ENCODE measurements around the gene UPK1A. TPM values are rescaled to one million over a fixed set of nuclear protein-coding genes. Genes with fewer than 3 reads are reported as not detected.

The UPK1A gene
- total and polyA plus RNA-seq, 10 of the 15 experiments (the other 5 are each of a cell fraction or from before 2014, with no cell fraction given) = 0.15 to 1.9 (median 0.26) TPM; not detected in 7

DNA sequence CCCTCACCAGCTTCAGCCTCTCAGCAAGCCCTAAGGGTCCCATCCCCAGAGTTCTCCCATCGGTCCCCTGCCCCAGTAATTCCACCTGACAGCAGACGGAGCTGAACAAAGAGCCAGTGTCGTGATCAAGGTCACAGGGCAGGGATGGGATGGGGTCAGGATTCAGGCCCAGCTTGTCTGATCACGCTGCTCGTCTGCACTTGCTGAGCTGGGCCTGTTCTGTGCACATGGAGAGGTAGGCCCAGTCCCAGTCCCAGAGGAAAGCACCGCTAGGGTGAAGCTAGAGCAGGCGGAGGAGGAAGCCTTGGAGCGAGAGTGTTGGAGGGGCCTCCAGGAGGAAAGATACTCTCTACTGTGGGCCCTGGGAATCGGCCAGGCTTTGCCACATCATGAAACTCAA, 44.6 kb upstream of the UPK1A start:
- no peaks in the 10 kb centered on the region for H3K4me1 ChIP-seq (ENCODE audit: control insufficient read depth, insufficient read depth, low read length)
- CTCF ChIA-PET = no interaction called here

More for the DNA sequence above, 44.6 kb upstream of the UPK1A start:
- intact Hi-C loops (cut with micrococcal nuclease; ENCODE audit: unreplicated experiment) = no loop called here
- no peak for FAIRE-seq
- Histone ChIP-seq H3K9ac (ENCODE audit: control insufficient read depth, insufficient read depth, low read length) (no peak overlapping the region), H3K79me2 (ENCODE audit: control insufficient read depth, insufficient read depth, low read length) (no peaks in the 10 kb centered on the region), H2AFZ (ENCODE audit: control insufficient read depth, low read depth, low read length) (no peak overlapping the region), H3K4me2 (ENCODE audit: control insufficient read depth, insufficient read depth) (no peak overlapping the region), H3K36me3 (ENCODE audit: control insufficient read depth in 2 of 2, insufficient read depth in 2 of 2, low read length in 1 of 2) (no peaks in the 10 kb centered on the region; a peak in 1 of 4 replicates), H3K9me3 (replicated peaks; ENCODE audit: control insufficient read depth, insufficient read depth, low read length) (no peaks in the 10 kb centered on the region), H3K27me3 (replicated peaks in 1 of 2; ENCODE audit: control insufficient read depth in 2 of 2, insufficient read depth in 2 of 2, low read length in 1 of 2) (no peaks in the 10 kb centered on the region), H4K20me1 (ENCODE audit: control insufficient read depth, insufficient read depth) (no peaks in the 10 kb centered on the region), H3K27ac (ENCODE audit: control insufficient read depth, insufficient read depth) (no peak overlapping the region), H3K4me3 (no peak overlapping the region)
- no peak for DNase-seq (ENCODE audit: low read depth, low spot score)
- ChIA-PET RAD21 (ENCODE audit: unreplicated experiment) (no interaction called here), POLR2A (interaction anchor here (0.9 kb wide), 1 partner anchor 21 kb away, joined by 3 read pairs; no protein-coding TSS in a partner anchor), SMC1A (ENCODE audit: uncharacterized antibody, unreplicated experiment) (no interaction called here)
- TF ChIP-seq, protein P1, sequence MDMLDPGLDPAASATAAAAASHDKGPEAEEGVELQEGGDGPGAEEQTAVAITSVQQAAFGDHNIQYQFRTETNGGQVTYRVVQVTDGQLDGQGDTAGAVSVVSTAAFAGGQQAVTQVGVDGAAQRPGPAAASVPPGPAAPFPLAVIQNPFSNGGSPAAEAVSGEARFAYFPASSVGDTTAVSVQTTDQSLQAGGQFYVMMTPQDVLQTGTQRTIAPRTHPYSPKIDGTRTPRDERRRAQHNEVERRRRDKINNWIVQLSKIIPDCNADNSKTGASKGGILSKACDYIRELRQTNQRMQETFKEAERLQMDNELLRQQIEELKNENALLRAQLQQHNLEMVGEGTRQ (IDR thresholded peaks at IDR 0.05; ENCODE audit: borderline replicate concordance, low read depth, low read length) = no peak
- TF ChIP-seq BHLHE40 (IDR thresholded peaks at IDR 0.05; ENCODE audit: borderline replicate concordance in 1 of 2, low read depth in 2 of 2, low read length in 1 of 2) = no peak
- TF ChIP-seq NR2C2 (IDR thresholded peaks at IDR 0.05; ENCODE audit: borderline replicate concordance, control insufficient read depth, insufficient read length, low read depth) = no peak
- TF ChIP-seq, protein P2, sequence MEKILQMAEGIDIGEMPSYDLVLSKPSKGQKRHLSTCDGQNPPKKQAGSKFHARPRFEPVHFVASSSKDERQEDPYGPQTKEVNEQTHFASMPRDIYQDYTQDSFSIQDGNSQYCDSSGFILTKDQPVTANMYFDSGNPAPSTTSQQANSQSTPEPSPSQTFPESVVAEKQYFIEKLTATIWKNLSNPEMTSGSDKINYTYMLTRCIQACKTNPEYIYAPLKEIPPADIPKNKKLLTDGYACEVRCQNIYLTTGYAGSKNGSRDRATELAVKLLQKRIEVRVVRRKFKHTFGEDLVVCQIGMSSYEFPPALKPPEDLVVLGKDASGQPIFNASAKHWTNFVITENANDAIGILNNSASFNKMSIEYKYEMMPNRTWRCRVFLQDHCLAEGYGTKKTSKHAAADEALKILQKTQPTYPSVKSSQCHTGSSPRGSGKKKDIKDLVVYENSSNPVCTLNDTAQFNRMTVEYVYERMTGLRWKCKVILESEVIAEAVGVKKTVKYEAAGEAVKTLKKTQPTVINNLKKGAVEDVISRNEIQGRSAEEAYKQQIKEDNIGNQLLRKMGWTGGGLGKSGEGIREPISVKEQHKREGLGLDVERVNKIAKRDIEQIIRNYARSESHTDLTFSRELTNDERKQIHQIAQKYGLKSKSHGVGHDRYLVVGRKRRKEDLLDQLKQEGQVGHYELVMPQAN (conservative IDR thresholded peaks at IDR 0.05) = no peak
- TF ChIP-seq NFXL1 (IDR thresholded peaks at IDR 0.05; ENCODE audit: borderline replicate concordance) = no peak
- TF ChIP-seq RAD21 (IDR thresholded peaks at IDR 0.05; ENCODE audit: insufficient read depth, low read depth, low read length) = no peak
- BruUV-seq (replicated peaks) = no TSS peak
- in situ Hi-C loops (cut with MboI) = no loop called here
- ATAC-seq = no peak
- WGBS (ENCODE audit: insufficient coverage, insufficient replicate concordance, low lambda C conversion rate, missing lambda C conversion rate) = 96% methylated on average over 9 of the region's 9 CpGs
